ENCODE data around the gene AATK. TPM values are rescaled to one million over a fixed set of nuclear protein-coding genes. Genes with fewer than 3 reads are reported as not detected.

Gene AATK
- total RNA-seq, 1 experiment from 2014 or later = 7.5 TPM

- DNase-seq (ENCODE audit: low spot score) = peak; percentile 86
- in situ Hi-C loops (cut with HindIII; ENCODE audit: low sequenced_read_pairs) = no loop called here
Measured at GRCh38 chr17:81123052-81124048, 42.7 kb downstream of the AATK start.

- in situ Hi-C loops (cut with HindIII; ENCODE audit: low sequenced_read_pairs) = no loop called here
- DNase-seq (ENCODE audit: low spot score) = no peak
Measured at GRCh38 chr17:81121841-81122733, 43.9 kb downstream of the AATK start.

DNA sequence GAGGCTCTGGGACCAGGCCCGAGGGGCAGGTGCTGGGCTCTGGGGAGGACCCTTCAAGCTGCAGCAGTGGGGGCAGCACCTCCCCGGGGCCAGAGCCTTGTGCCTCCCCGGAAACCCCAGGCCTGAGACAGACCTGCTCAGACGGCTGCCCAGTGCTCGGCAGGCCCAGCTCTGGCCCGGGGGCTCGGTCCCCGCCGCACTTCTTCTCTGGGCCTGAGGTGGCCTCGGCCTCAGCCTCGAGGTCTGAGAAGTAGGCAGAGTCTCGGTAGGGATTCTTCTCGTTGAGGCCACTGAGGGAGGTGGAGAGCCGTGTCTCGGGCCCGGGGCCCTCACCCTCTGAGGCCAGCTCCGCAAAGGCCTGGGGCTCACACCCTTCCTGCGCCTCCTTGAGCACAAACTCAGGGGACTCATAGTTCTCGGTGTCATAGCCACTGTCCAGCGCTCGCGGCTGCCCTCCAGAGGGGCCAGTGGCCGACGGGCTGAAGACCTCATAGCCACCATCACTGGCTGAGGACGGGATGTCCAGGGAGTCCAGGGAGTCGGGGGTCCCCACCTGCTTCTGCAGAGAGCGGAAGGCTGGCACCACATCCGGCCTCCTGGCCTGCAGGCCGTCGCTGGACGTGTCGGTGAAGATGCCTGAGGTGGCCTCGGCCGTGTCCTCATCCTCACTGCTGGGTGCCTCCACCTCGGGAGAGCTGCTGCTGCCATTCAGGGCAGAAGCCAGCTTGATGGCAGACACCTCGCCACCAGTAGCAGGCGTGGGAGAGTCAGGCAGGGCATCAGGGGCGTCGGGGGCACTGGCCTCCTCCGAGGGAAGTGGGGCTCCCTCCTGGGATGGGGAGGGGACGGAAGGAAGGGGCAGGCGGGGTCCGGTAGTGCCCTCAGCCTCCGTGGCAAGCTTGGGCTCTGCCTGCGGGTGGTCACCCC, 45.1 kb downstream of the AATK start:
- in situ Hi-C loops (cut with HindIII; ENCODE audit: low sequenced_read_pairs) = no loop called here
- DNase-seq (ENCODE audit: low spot score) = no peak

- DNase-seq (ENCODE audit: low spot score) = peak; percentile 63
- in situ Hi-C loops (cut with HindIII; ENCODE audit: low sequenced_read_pairs) = no loop called here
Measured at GRCh38 chr17:81120149-81120484, 45.9 kb downstream of the AATK start.

DNA sequence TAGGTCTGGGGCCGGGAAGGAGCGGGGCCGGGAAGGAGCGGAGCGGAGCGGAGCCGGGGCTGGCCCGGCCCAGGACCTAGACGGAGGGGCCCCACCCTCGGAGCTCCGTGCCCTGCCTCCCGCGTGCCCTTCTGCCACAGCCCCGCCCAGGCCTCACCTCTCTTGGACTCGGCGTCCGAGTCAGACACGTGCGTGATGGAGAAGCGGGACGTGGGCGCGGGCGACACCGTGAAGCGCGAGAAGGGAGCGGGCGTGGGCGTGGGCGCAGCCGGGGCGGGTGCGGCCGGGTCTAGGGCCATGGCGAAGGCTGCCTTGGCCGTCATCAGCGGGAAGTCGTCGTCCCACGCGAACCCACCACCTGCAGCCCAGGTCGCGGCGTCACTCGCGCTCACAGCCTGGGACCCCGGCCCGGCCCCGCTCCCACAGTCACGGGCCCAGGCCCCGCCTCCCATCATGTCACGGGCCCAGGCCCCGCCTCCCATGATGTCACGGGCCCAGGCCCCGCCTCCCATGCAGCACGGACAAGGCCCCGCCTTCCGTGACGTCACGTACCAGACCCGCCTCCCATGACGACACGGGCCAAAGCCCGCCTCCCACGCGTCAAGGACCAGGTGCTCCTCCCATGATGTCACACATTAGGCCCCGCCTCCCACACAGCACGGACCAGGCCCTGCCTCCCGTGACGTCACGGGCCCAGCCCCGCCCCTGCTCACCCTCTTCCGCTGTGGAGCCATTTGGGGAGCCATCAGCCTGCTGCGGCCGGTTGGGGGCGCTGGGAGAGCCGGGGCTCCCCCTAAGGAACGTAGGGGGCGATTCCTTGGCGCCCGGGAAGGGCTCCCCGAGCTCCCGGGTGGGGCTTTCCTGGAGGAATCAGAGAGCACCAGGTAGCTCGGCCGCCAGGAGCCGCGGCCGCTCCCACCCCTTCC, 46.5 kb downstream of the AATK start:
- peak; percentile 80 for DNase-seq (ENCODE audit: low spot score)
- in situ Hi-C loops (cut with HindIII; ENCODE audit: low sequenced_read_pairs) = no loop called here

- in situ Hi-C loops (cut with HindIII; ENCODE audit: low sequenced_read_pairs) = no loop called here
- no peak for DNase-seq (ENCODE audit: low spot score)
Measured at GRCh38 chr17:81118308-81119221, 47.5 kb downstream of the AATK start.

DNA sequence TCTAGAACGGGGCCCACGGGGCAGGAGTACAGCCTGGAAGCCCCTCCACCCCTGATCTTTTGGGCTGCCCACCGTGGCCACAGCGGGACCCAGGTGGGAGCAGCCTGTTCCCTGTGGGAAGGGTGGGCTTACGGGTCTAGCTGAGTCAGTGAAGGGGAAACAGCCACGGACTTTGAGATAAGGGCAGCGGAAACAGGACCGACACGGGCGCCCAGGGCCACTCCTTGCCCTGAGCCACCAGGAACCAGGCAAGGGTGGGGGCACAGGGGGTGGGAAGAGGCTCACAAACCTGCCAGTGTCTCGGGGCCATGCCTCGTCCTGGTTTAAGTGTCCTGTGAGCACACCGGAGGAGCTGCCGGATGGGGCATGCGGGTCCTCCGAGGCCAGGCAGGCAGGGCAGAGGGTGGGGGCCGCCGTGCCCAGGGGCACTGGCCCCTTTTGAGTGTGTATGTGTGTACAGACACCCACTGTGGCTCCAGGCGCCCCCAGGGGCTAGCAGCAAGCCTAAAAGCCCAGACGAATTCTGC, 48.3 kb downstream of the AATK start:
- in situ Hi-C loops (cut with HindIII; ENCODE audit: low sequenced_read_pairs) = no loop called here
- no peak for DNase-seq (ENCODE audit: low spot score)

- in situ Hi-C loops (cut with HindIII; ENCODE audit: low sequenced_read_pairs) = no loop called here
- no peak for DNase-seq (ENCODE audit: low spot score)
Measured at GRCh38 chr17:81116704-81117103, 49.3 kb downstream of the AATK start.

GRCh38 chr17:81115749-81116464, 50.1 kb downstream of the AATK start:
- DNase-seq (ENCODE audit: low spot score) = peak; percentile 55
- in situ Hi-C loops (cut with HindIII; ENCODE audit: low sequenced_read_pairs) = no loop called here

DNA sequence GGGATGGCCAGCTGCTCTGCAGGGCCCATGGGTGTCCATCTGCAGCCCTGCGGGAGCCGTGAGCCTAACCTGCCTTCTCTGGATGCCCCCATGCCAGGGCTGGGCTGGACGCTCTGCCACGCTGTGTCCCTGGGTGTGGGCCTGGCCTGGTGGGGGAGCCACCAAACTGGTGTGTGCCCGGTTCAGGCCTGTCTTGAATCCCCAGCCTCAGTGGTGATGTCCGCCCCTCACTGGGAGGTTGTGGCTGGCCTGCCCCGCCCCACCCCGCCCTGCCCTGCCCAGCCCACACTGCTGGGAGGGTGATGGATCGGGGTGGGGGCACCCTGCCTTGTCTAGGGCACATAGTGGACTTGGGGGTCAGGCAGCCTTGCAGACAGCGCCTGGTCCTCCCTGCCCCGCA, 50.8 kb downstream of the AATK start:
- DNase-seq (ENCODE audit: low spot score) = no peak
- in situ Hi-C loops (cut with HindIII; ENCODE audit: low sequenced_read_pairs) = no loop called here

GRCh38 chr17:81114351-81115093, 51.5 kb downstream of the AATK start:
- no peak for DNase-seq (ENCODE audit: low spot score)
- in situ Hi-C loops (cut with HindIII; ENCODE audit: low sequenced_read_pairs) = no loop called here

- DNase-seq (ENCODE audit: low spot score) = no peak
- in situ Hi-C loops (cut with HindIII; ENCODE audit: low sequenced_read_pairs) = no loop called here
Measured at GRCh38 chr17:81113158-81113724, 52.8 kb downstream of the AATK start.

GRCh38 chr17:81112450-81112849, 53.6 kb downstream of the AATK start:
- in situ Hi-C loops (cut with HindIII; ENCODE audit: low sequenced_read_pairs) = no loop called here
- no peak for DNase-seq (ENCODE audit: low spot score)

GRCh38 chr17:81111066-81111465, 55.0 kb downstream of the AATK start:
- in situ Hi-C loops (cut with HindIII; ENCODE audit: low sequenced_read_pairs) = no loop called here
- no peak for DNase-seq (ENCODE audit: low spot score)

DNA sequence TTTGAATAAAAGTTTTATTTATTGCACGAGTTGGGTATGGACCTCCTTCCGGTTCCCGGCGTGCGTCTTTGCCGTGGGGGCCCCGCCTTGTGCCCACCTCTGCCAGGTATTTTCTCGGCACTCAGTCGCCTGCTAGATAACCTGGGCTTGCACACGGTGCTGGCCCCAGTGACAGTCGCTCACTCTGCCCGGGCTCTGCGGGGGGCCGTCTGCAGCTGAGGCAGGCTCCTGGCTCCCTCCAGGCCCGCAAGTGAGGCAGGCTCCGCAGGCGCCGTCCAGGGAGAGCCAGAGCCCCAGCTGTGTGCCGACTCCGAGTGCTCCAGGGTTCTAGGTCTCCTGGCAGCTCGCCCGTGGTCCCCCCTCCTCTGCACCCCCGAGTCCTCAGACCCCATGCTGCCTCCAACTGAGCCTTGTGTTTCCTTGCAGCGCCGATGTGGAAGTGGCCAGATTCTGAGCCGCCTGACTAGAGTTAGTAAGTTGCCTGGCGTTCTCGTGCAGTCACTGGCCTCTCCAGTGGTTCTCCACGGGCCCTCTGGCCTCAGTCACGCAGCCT, 55.5 kb downstream of the AATK start:
- in situ Hi-C loops (cut with HindIII; ENCODE audit: low sequenced_read_pairs) = no loop called here
- peak; percentile 46 for DNase-seq (ENCODE audit: low spot score)

Data from G401 (cell line).